Activated T-helper 1 cell treated with Interleukin-2 at 50 U/mL for 16 hours (primary cell): ENCODE results near the gene ZSCAN5A.
"Not testable (repeated sequence)": the region's sequence is repeated elsewhere in the genome, so short reads cannot be mapped to it uniquely, and the experiment has no call there.

ENCODE experiments used
- DNase-seq: peaks from one replicate; pipeline ENCODE4 v3.0.0-alpha.2; 2020; ENCODE audit warnings: low read depth

The ZSCAN5A gene

DNA sequence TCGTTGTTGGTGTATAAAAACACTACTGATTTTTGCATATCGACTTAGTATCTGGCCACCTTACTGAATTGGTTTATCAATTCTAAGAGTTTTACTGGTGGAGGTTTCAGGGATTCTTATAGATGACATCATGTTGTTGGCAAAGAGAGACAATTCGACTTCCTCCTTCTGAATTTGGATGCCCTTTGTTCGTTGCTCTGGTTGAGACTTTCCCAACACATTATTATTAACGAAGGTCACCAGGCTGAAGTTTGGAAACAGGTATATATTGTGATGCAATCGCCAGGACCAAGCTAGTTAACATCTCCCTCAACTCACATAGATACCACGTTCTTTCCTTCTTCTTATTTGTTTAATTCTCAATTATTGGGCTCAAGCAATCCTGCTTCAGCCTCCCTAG lies 115.0 kb downstream of the ZSCAN5A start:
- DNase-seq = no peak

DNA sequence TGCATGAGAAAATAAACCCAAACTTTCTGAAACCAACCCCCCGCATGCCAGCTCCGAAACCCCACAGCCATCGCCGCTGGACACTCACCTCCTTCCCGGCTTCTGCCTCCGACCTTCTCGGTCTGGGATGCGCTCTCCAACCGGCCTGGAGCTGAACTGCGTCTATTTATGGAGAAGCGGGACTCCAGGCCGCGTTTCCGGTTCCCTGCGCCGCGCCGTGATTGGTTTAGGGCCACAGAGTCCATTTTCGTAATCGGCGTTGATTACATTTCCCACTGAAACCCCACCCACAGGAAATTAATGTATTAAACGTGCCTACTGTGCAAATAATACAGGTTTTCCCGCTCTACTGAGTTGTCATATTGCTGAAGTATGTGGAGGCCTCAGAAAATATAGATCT lies 117.0 kb downstream of the ZSCAN5A start, which contains the start of gene ZSCAN5B:
ZSCAN5B (minus strand) TSS at position 138 of the 400 bp plus-strand sequence. CDS start 4,731 bp downstream, outside the sequence.
- not testable (repeated sequence) for DNase-seq

DNA sequence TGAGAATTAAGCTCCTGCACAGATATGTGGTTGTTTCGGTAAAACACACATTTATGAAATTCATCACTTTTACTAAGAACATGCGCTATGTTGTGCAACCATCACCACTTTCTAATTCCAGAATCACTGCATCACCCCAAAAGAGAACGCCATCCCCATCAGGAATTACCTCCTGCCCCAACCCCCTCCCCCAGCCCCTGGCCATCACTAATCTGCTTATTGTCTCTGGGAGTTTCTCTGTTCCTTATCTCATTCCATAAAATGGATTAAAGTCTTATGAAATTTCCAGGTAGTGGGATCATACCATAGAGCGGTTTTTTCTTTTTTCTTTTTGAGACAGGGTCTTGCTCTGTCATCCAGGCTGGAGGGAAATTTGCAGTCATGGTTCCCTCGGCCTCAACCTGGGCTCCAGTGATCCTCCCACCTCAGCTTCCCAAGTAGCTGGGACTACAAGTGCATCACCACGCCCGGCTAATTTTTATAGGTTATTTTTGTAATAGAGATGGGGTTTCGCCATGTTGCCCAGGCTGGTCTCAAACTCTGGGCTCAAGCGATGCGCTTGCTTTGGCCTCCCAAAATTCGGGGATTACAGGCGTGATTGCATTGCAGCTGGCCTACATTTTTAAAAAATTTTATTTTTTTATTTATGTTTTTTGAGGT lies 120.5 kb downstream of the ZSCAN5A start:
- DNase-seq = no peak

DNA sequence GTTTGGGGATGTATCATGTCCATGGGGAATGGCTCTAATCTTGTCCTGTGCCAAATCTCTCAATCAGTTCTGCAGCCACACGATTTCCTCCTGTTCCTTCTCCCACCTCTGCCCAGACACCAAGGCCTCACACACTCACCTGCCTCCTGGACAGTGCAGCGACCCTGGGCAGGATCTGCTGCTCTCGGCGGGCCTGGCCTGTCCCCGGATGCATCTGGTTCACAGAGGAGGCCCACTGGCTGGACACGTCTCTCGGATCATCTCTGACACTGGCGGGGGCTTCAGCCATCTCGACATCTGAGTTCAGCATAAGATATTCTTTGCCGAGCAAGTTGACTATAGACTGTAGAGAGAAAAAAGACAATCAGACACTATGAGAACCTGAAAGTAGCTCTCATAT lies 122.9 kb downstream of the ZSCAN5A start:
- DNase-seq = no peak

DNA sequence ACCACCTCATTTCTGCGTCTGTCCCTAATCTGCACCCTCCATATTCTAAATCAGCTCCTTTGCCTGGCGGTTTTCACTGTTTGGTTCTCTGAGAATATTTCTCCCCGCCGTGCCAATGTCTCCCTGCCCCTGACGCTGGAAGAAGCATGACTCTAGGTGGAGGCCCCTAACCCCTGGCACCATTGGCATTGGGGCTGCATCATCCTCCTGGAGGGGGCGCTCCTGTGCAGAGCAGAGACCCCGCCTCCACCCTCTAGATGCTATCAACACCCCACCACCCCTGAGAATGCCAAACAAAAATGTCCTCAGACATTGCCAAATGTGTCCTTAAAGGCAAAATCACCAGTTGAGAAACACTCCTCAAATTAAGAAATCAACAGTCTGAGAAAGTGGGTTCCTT lies 123.5 kb downstream of the ZSCAN5A start:
- no peak for DNase-seq

DNA sequence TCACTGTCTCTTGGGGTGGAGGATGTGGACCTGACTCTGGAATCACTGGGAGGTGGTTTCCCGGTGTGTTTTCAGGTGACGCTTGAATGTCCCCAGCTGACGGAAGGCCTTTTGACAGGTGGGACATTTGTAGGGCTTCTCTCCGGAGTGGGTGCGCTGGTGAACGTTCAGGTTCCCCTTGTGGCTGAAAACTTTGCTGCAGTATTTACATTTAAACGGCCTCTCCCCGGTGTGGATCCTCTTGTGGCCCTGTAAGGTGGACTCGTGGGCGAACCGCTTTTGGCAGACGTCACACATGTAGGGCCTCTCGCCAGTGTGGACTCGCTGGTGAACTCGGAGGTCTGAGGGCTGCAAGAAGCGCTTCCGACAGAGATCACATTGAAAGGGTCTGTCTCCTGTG lies 124.9 kb downstream of the ZSCAN5A start:
- no peak for DNase-seq

DNA sequence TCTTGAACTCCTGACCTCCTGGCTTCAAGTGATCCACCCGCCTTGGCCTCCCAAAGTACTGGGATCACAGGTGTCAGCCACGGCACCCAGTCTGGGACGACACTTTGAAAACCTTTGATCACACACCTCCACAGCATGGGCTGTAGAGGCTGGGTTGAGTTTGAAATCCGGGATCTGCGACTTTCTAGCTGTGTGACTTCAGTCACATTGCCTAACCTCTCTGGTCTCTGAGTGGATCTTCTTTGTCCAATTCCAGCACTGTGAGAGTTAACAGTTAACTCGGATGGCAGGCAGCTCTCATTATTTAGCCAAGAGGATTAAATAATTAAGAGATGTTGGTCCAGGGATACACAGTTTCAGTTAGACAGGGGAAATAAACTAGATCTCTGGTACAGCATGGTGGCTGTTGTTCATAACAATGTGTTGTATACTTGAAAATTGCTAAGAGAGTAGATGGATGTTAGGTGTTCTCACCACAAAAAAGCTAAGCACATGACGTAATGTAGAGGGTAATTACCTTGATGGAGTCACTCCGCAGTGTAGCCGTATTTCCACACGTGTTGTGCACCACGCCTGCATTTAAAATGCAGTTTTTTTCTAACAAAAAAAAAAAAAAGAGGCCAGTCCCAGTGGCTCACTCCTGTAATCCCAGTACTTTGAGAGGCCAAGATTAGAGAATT lies 136.9 kb downstream of the ZSCAN5A start:
- DNase-seq = no peak

DNA sequence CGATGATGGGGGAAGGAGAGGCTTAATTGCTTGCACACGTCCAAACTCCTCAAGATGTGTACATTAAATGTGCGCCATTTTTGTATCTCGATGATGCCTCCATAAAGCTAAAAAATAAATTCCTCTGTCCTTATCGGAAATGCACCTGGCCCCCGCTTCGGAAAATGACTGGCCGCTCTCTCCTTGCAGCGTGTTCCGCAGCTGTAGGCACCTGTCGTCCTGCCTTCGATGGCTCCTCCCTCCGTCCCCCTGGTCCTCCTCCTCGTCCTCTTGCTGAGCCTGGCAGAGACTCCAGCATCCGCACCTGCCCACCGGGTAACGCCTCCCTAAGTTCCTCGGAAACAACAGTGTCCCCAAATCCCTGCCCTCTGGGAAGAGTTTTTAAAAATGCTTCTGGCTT lies 137.8 kb downstream of the ZSCAN5A start:
- no peak for DNase-seq

DNA sequence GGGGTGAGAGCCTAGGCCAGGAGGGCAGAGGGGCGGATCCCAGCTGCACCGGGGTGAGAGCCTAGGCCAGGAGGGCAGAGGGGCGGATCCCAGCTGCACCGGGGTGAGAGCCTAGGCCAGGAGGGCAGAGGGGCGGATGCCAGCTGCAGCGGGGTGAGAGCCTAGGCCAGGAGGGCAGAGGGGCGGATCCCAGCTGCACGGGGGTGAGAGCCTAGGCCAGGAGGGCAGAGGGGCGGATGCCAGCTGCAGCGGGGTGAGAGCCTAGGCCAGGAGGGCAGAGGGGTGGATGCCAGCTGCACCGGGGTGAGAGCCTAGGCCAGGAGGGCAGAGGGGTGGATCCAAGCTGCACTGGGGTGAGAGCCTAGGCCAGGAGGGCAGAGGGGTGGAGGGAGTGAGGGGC lies 138.3 kb downstream of the ZSCAN5A start:
- DNase-seq = not testable (repeated sequence)

DNA sequence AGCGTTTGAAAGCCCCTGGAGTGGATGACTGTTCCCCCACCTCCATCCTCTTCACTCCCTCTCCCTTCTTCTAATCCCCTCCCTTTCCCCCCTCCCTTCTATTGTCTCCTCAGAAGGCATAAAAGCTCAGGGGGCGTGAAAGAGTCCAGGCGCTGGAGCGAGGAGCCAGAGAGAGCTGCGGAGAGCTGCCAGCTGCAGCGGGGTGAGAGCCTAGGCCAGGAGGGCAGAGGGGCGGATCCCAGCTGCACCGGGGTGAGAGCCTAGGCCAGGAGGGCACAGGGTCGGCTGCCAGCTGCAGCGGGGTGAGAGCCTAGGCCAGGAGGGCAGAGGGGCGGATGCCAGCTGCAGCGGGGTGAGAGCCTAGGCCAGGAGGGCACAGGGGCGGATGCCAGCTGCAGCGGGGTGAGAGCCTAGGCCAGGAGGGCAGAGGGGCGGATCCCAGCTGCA lies 138.8 kb downstream of the ZSCAN5A start, which contains the start of gene GALP:
GALP (plus strand) TSS at position 148 of the 447 bp plus-strand sequence. CDS start 1,101 bp downstream, outside the sequence.
- DNase-seq = not testable (repeated sequence)

DNA sequence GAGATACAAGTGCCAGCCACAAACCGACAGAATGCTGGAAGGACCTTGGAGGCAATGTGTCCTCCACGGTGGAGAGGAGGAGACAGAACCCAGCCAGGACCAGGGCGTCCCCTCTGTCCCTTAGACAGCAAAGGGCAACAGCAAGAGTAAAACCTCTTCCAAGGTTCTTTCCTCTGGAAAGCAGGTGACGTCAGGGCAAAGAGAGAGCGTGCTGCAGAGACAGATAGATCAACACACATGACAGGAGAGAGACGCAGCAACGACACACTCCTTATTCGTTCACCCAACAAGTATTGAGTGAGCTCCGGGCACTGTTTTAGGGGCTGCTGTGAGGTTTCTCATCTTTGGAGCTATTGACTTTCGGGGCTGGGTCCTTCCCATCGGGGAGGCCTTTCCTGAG lies 140.1 kb downstream of the ZSCAN5A start:
- DNase-seq = no peak

DNA sequence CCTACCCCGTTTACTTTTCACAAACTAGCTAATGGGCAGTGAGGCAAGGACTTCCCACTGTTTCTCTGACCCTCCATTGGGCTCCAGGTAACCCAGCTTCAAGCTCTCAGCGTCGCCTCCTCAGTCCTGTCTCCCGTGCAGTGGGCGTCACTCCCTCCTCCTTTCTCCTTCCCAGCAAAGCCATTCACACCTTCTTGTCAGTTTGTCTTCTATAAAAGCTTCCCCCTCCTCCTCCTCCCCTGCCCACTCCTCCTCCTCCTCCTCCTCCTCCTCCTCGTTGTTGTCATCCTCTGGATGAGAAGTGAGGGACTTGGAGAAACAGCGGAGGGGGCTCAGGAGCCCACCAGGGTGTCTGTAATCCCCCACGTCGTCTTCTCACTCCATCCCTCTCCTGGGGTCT lies 140.6 kb downstream of the ZSCAN5A start:
- no peak for DNase-seq
